Common myeloid progenitor, CD34-positive (primary cell): ENCODE data around the gene SERPINE1.

Experiments
- CTCF ChIA-PET: fragments of 350-600 bp; sonication (Branson Sonifier 250); formaldehyde crosslinking; loops from one replicate; lab custom pipeline; 2021; ENCODE audit warnings: antibody characterized with exemption; lab: Charles Lee
- POLR2A ChIA-PET: fragments of 350-600 bp; sonication (Branson Sonifier 250); formaldehyde crosslinking; loops from one replicate; lab custom pipeline; 2021; ENCODE audit warnings: antibody characterized with exemption; lab: Charles Lee
- DNase-seq, 3 donors: peaks; one replicate each; pipeline versions ENCODE4 v3.0.0 to v3.0.0-alpha.2; 2013
- H3K27ac ChIP-seq, 2 experiments: 1 replicate in 1 of 2; 2 replicates in 1 of 2; pipeline ENCODE4 v1.7.0; 2013; ENCODE audit warnings: inconsistent platforms in 2 of 2, low read length in 2 of 2, mild to moderate bottlenecking in 2 of 2, low read depth in 1 of 2, moderate library complexity in 1 of 2; ENCODE audit not compliant: severe bottlenecking in 2 of 2, insufficient read depth in 1 of 2, poor library complexity in 1 of 2
- H3K27me3 ChIP-seq, 5 experiments: replicated peaks in 2 of 5; 1 replicate in 3 of 5; 2 replicates in 2 of 5; pipeline versions ENCODE4 v1.6.1 to v1.7.0; 2013; ENCODE audit warnings: low read length in 4 of 5, mild to moderate bottlenecking in 2 of 5, moderate library complexity in 2 of 5, inconsistent platforms in 1 of 5; ENCODE audit not compliant: insufficient read depth in 5 of 5, control insufficient read depth in 4 of 5
- H3K36me3 ChIP-seq, 4 experiments: 1 replicate in 2 of 4; 2 replicates in 2 of 4; pipeline versions ENCODE4 v1.6.1 to v1.7.0; 2013; ENCODE audit warnings: low read length in 3 of 4, control low read depth in 1 of 4, mild to moderate bottlenecking in 1 of 4; ENCODE audit not compliant: control insufficient read depth in 4 of 4, insufficient read depth in 4 of 4
- H3K4me1 ChIP-seq, 4 experiments: 1 replicate in 3 of 4; 2 replicates in 1 of 4; pipeline versions ENCODE4 v1.6.1 to v1.7.1; 2013; ENCODE audit warnings: low read length in 3 of 4, mild to moderate bottlenecking in 3 of 4, control low read depth in 1 of 4, inconsistent platforms in 1 of 4, moderate library complexity in 1 of 4; ENCODE audit not compliant: control insufficient read depth in 4 of 4, insufficient read depth in 4 of 4; ENCODE audit errors: control extremely low read depth in 1 of 4
- H3K4me3 ChIP-seq, 7 experiments: 1 replicate in 4 of 7; 2 replicates in 3 of 7; pipeline versions ENCODE4 v1.5.1 to v1.7.0; 2013; ENCODE audit warnings: mild to moderate bottlenecking in 7 of 7, low read length in 6 of 7, moderate library complexity in 6 of 7, inconsistent platforms in 2 of 7, low read depth in 2 of 7, control low read depth in 1 of 7; ENCODE audit not compliant: insufficient read depth in 4 of 7, control insufficient read depth in 1 of 7; ENCODE audit errors: extremely low read depth in 1 of 7
- H3K9me3 ChIP-seq, 5 experiments: 1 replicate in 4 of 5; 2 replicates in 1 of 5; pipeline versions ENCODE4 v1.6.1 to v1.7.1; 2013; ENCODE audit warnings: low read length in 4 of 5, mild to moderate bottlenecking in 2 of 5, inconsistent platforms in 1 of 5, low read depth in 1 of 5, moderate library complexity in 1 of 5; ENCODE audit not compliant: control insufficient read depth in 4 of 5, insufficient read depth in 2 of 5; ENCODE audit errors: control extremely low read depth in 1 of 5
- WGBS: methylation state at CpG from one replicate; pipeline ENCODE4 v1.1.5; 2013; ENCODE audit not compliant: insufficient coverage; 5-methylcytosine and 5-hydroxymethylcytosine counted together

SERPINE1 gene

GRCh38 chr7:101159696-101160674, 33.1 kb downstream of the SERPINE1 start:
- no peak overlapping the region for H3K27ac ChIP-seq
- POLR2A ChIA-PET, result no interaction called here
- CTCF ChIA-PET, result interaction anchor here (2.2 kb wide), 1 partner anchor 16 kb away, joined by 7 read pairs; no protein-coding TSS in a partner anchor
- peaks cover 0 to 14% (median 2%) of the 10 kb centered on the region in 4 experiments for H3K36me3 ChIP-seq
- no peaks in the 10 kb centered on the region for H3K9me3 ChIP-seq
- peaks cover 0 to 32% (median 12%) of the 10 kb centered on the region in 5 experiments for H3K27me3 ChIP-seq
- H3K4me1 ChIP-seq, result peaks cover 0 to 32% (median 26%) of the 10 kb centered on the region in 4 experiments
- DNase-seq, result no peak
- no peak overlapping the region for H3K4me3 ChIP-seq
- 93% methylated on average over 15 of the region's 31 CpGs for WGBS

- POLR2A ChIA-PET, result no interaction called here
- peaks cover 0 to 14% (median 2%) of the 10 kb centered on the region in 4 experiments for H3K36me3 ChIP-seq
- CTCF ChIA-PET, result interaction anchor here (1.0 kb wide), 1 partner anchor 31 kb away, joined by 4 read pairs; no protein-coding TSS in a partner anchor
Observed at GRCh38 chr7:101160910-101161309, 34.0 kb downstream of the SERPINE1 start.

GRCh38 chr7:101161692-101162471, 35.0 kb downstream of the SERPINE1 start:
- Histone ChIP-seq H3K4me3 (no peak overlapping the region), H3K36me3 (peaks cover 0 to 14% (median 2%) of the 10 kb centered on the region in 4 experiments), H3K9me3 (no peaks in the 10 kb centered on the region), H3K27ac (no peak overlapping the region), H3K27me3 (peaks cover 0 to 49% (median 19%) of the 10 kb centered on the region in 5 experiments), H3K4me1 (peaks cover 0 to 41% (median 31%) of the 10 kb centered on the region in 4 experiments)
- ChIA-PET POLR2A (no interaction called here), CTCF (interaction anchor here (1.0 to 1.6 kb wide), 2 partner anchors 12 to 30 kb away, joined by 3 to 4 read pairs; no protein-coding TSS in a partner anchor)
- WGBS, result 83% methylated on average over 12 of the region's 17 CpGs
- no peak for DNase-seq

More at GRCh38 chr7:101160910-101161309, 34.0 kb downstream of the SERPINE1 start:
- H3K27me3 ChIP-seq, result peaks cover 0 to 40% (median 15%) of the 10 kb centered on the region in 5 experiments
- no peak for DNase-seq
- H3K9me3 ChIP-seq, result no peaks in the 10 kb centered on the region
- no peak overlapping the region for H3K27ac ChIP-seq
- H3K4me3 ChIP-seq, result no peak overlapping the region
- H3K4me1 ChIP-seq, result peaks cover 0 to 32% (median 26%) of the 10 kb centered on the region in 4 experiments

GRCh38 chr7:101162551-101163278, 35.8 kb downstream of the SERPINE1 start:
- 0% methylated on average over 44 of the region's 74 CpGs for WGBS
- no peak overlapping the region for H3K27ac ChIP-seq
- no peaks in the 10 kb centered on the region for H3K9me3 ChIP-seq
- H3K27me3 ChIP-seq, result peaks cover 0 to 57% (median 26%) of the 10 kb centered on the region in 5 experiments
- ChIA-PET POLR2A (no interaction called here), CTCF (interaction anchor here (0.6 to 1.6 kb wide), 3 partner anchors 12 to 312 kb away, joined by 3 read pairs; no protein-coding TSS in a partner anchor)
- peaks cover 0 to 14% (median 0%) of the 10 kb centered on the region in 4 experiments for H3K36me3 ChIP-seq
- H3K4me3 ChIP-seq, result peak overlapping the region in 4 of 7 experiments; percentile 19 to 54 (median 39)
- peak in 1 of 3 donors; percentile 33 for DNase-seq
- H3K4me1 ChIP-seq, result peaks cover 0 to 45% (median 36%) of the 10 kb centered on the region in 4 experiments

- no peak for DNase-seq
- CTCF ChIA-PET, result interaction anchor here (0.6 to 1.6 kb wide), 3 partner anchors 11 to 313 kb away, joined by 3 read pairs; no protein-coding TSS in a partner anchor
- peaks cover 0 to 45% (median 36%) of the 10 kb centered on the region in 4 experiments for H3K4me1 ChIP-seq
- no peak overlapping the region for H3K27ac ChIP-seq
- H3K36me3 ChIP-seq, result peaks cover 0 to 11% (median 0%) of the 10 kb centered on the region in 4 experiments
- under 1% methylated on average over 74 of the region's 92 CpGs for WGBS
- H3K4me3 ChIP-seq, result peak overlapping the region in 6 of 7 experiments; percentile 10 to 54 (median 43)
- POLR2A ChIA-PET, result no interaction called here
- H3K27me3 ChIP-seq, result peaks cover 0 to 65% (median 32%) of the 10 kb centered on the region in 5 experiments
- no peaks in the 10 kb centered on the region for H3K9me3 ChIP-seq
Observed at GRCh38 chr7:101163279-101164070, 36.6 kb downstream of the SERPINE1 start.
